ENCODE results near the gene FGFR3. TPM values are rescaled to one million over a fixed set of nuclear protein-coding genes. Genes with fewer than 3 reads are reported as not detected.

Gene FGFR3
- total RNA-seq, 1 donor from 2014 or later = 5.4 TPM

- intact Hi-C loops (cut with DNase I) = loop anchor here (5.0 kb wide), 1 partner anchor 53 kb away; no protein-coding TSS in a partner anchor
- ATAC-seq (no peak), DNase-seq (ENCODE audit: low spot score) (no peak)
These were observed 39.3 kb upstream of the FGFR3 start for GRCh38 chr4:1753697-1754311.

- ATAC-seq = no peak
- intact Hi-C loops (cut with DNase I) = loop anchor here (5.0 kb wide), 1 partner anchor 53 kb away; no protein-coding TSS in a partner anchor
- DNase-seq (ENCODE audit: low spot score) = no peak
These were observed 38.8 kb upstream of the FGFR3 start for GRCh38 chr4:1754336-1754735.

GRCh38 chr4:1755297-1755696 lies 37.8 kb upstream of the FGFR3 start:
- ATAC-seq = no peak
- DNase-seq (ENCODE audit: low spot score) = no peak
- intact Hi-C loops (cut with DNase I) = no loop called here

GRCh38 chr4:1756079-1756478 lies 37.0 kb upstream of the FGFR3 start:
- intact Hi-C loops (cut with DNase I) = no loop called here
- ATAC-seq (no peak), DNase-seq (ENCODE audit: low spot score) (no peak)

GRCh38 chr4:1756893-1757779 lies 36.0 kb upstream of the FGFR3 start:
- ATAC-seq (no peak), DNase-seq (ENCODE audit: low spot score) (no peak)
- intact Hi-C loops (cut with DNase I) = no loop called here

- DNase-seq (ENCODE audit: low spot score) = no peak
- intact Hi-C loops (cut with DNase I) = no loop called here
- ATAC-seq = no peak
These were observed 35.3 kb upstream of the FGFR3 start for GRCh38 chr4:1757836-1758235.

GRCh38 chr4:1758306-1759121 lies 34.6 kb upstream of the FGFR3 start:
- intact Hi-C loops (cut with DNase I) = no loop called here
- DNase-seq (ENCODE audit: low spot score) = no peak
- ATAC-seq = no peak

GRCh38 chr4:1759170-1759817 lies 33.8 kb upstream of the FGFR3 start:
- ATAC-seq = no peak
- no peak for DNase-seq (ENCODE audit: low spot score)
- intact Hi-C loops (cut with DNase I) = no loop called here

- no peak for DNase-seq (ENCODE audit: low spot score)
- ATAC-seq = no peak
- intact Hi-C loops (cut with DNase I) = no loop called here
These were observed 33.3 kb upstream of the FGFR3 start for GRCh38 chr4:1759818-1760223.

GRCh38 chr4:1760521-1761071 lies 32.5 kb upstream of the FGFR3 start:
- ATAC-seq (peak; percentile 2), DNase-seq (ENCODE audit: low spot score) (no peak)
- intact Hi-C loops (cut with DNase I) = no loop called here

- ATAC-seq (no peak), DNase-seq (ENCODE audit: low spot score) (no peak)
- intact Hi-C loops (cut with DNase I) = no loop called here
These were observed 31.9 kb upstream of the FGFR3 start for GRCh38 chr4:1761130-1761689.

GRCh38 chr4:1762264-1763010 lies 30.7 kb upstream of the FGFR3 start:
- DNase-seq (ENCODE audit: low spot score) (no peak), ATAC-seq (no peak)
- intact Hi-C loops (cut with DNase I) = no loop called here

- ATAC-seq (no peak), DNase-seq (ENCODE audit: low spot score) (no peak)
- intact Hi-C loops (cut with DNase I) = no loop called here
These were observed 30.0 kb upstream of the FGFR3 start for GRCh38 chr4:1763070-1763549.

- intact Hi-C loops (cut with DNase I) = no loop called here
- ATAC-seq = peak; percentile 33
- no peak for DNase-seq (ENCODE audit: low spot score)
These were observed 29.5 kb upstream of the FGFR3 start for GRCh38 chr4:1763550-1764080.

- no peak for ATAC-seq
- DNase-seq (ENCODE audit: low spot score) = no peak
- intact Hi-C loops (cut with DNase I) = no loop called here
These were observed 28.4 kb upstream of the FGFR3 start for GRCh38 chr4:1764670-1765069.

GRCh38 chr4:1765409-1766072 lies 27.6 kb upstream of the FGFR3 start:
- no peak for DNase-seq (ENCODE audit: low spot score)
- intact Hi-C loops (cut with DNase I) = no loop called here
- no peak for ATAC-seq

All from sciatic nerve (tissue), 2 donors.